Mesendoderm (in vitro differentiated cells): ENCODE results near the gene CADPS2.

ENCODE experiments used
- DNase-seq: peaks from one replicate; pipeline ENCODE4 v3.0.0; 2013
- H2AK5ac ChIP-seq: 2 replicates; pipeline ENCODE4 v1.6.1; 2013; ENCODE audit warnings: low read length, inconsistent platforms
- H2BK120ac ChIP-seq: 2 replicates; pipeline ENCODE4 v1.6.1; 2013; ENCODE audit warnings: low read depth, mild to moderate bottlenecking, low read length, moderate library complexity, mixed read lengths
- H2BK15ac ChIP-seq: replicated peaks from 2 replicates; pipeline ENCODE4 v1.6.1; 2013; ENCODE audit warnings: low read depth, mild to moderate bottlenecking, moderate library complexity
- H2BK5ac ChIP-seq: 2 replicates; pipeline ENCODE4 v1.6.1; 2013; ENCODE audit warnings: low read length, inconsistent platforms
- H3K18ac ChIP-seq: 2 replicates; pipeline ENCODE4 v1.6.1; 2013; ENCODE audit warnings: mild to moderate bottlenecking, low read length, mixed read lengths
- H3K23ac ChIP-seq: one replicate; pipeline ENCODE4 v1.6.1; 2013; ENCODE audit warnings: low read length
- H3K27ac ChIP-seq: 2 replicates; pipeline ENCODE4 v1.5.1; 2013; ENCODE audit warnings: low read depth, mild to moderate bottlenecking, inconsistent platforms, low read length, moderate library complexity
- H3K27me3 ChIP-seq: 2 replicates; pipeline ENCODE4 v1.6.1; 2013; ENCODE audit warnings: low read length, control low read depth, mild to moderate bottlenecking, inconsistent platforms; ENCODE audit not compliant: insufficient read depth, poor library complexity
- H3K36me3 ChIP-seq: 2 replicates; pipeline ENCODE4 v1.6.1; 2013; ENCODE audit warnings: low read length, inconsistent platforms; ENCODE audit not compliant: control insufficient read depth, insufficient read depth
- H3K4ac ChIP-seq: one replicate; pipeline ENCODE4 v1.6.1; 2013; ENCODE audit warnings: low read depth, mild to moderate bottlenecking, low read length, moderate library complexity
- H3K4me1 ChIP-seq: 2 replicates; pipeline ENCODE4 v1.6.1; 2013; ENCODE audit warnings: low read depth, low read length, inconsistent platforms; ENCODE audit not compliant: control insufficient read depth
- H3K4me2 ChIP-seq: 2 replicates; pipeline ENCODE4 v1.6.1; 2013; ENCODE audit warnings: low read length
- H3K4me3 ChIP-seq: 2 replicates; pipeline ENCODE4 v1.5.1; 2013; ENCODE audit warnings: mild to moderate bottlenecking, low read length
- H3K56ac ChIP-seq: one replicate; pipeline ENCODE4 v1.6.1; 2013; ENCODE audit warnings: low read length
- H3K79me1 ChIP-seq: 2 replicates; pipeline ENCODE4 v1.6.1; 2013; ENCODE audit warnings: low read length, inconsistent platforms
- H3K79me2 ChIP-seq: 2 replicates; pipeline ENCODE4 v1.6.1; 2013; ENCODE audit warnings: mild to moderate bottlenecking, low read length; ENCODE audit not compliant: control insufficient read depth, insufficient read depth
- H3K9ac ChIP-seq: 2 replicates; pipeline ENCODE4 v1.6.1; 2013; ENCODE audit warnings: low read length, inconsistent platforms
- H4K5ac ChIP-seq: one replicate; pipeline ENCODE4 v1.6.1; 2013; ENCODE audit warnings: low read length
- H4K8ac ChIP-seq: one replicate; pipeline ENCODE4 v1.6.1; 2013; ENCODE audit warnings: low read depth, mild to moderate bottlenecking, control low read depth, low read length, moderate library complexity
- WGBS: extraction: QIAGEN DNeasy Blood & Tissue Kit; methylation state at CpG from one replicate; pipeline ENCODE4 v1.1.7; 2013; ENCODE audit warnings: low lambda C conversion rate, missing lambda C conversion rate; ENCODE audit not compliant: insufficient coverage; ENCODE audit errors: extremely low coverage; 5-methylcytosine and 5-hydroxymethylcytosine counted together

The CADPS2 gene

DNA sequence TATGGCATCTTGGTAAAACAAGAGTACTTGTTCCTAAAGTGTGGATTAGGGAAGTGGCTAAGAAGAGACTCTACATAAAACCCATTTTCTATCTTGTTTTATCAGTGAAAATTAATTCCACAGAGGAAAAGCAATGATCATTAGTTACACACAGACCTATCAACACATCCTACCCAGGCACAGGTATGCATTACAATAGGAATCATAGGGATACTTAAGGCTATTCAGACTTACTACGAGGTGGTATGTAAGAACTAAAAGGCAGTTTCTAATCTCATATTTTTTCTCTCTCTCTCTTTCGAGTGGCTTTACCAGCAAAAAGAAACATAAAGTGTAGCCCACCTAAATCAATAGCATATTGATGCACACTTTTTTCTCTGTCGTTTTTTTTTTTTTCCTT, 415.4 kb downstream of the CADPS2 start:
- no peaks in the 10 kb centered on the region for H3K27me3 ChIP-seq
- H3K4ac ChIP-seq: no peak overlapping the region
- H3K4me1 ChIP-seq: peaks cover 1% of the 10 kb centered on the region
- no peak overlapping the region for H2BK120ac ChIP-seq
- no peaks in the 10 kb centered on the region for H3K36me3 ChIP-seq
- no peaks in the 10 kb centered on the region for H3K79me2 ChIP-seq
- no peak overlapping the region for H3K4me2 ChIP-seq
- no peak for DNase-seq
- no peak overlapping the region for H3K56ac ChIP-seq
- no peak overlapping the region for H3K18ac ChIP-seq
- H3K27ac ChIP-seq: no peak overlapping the region
- H2BK15ac ChIP-seq: no peak overlapping the region
- no peak overlapping the region for H3K9ac ChIP-seq
- H4K5ac ChIP-seq: no peak overlapping the region
- no CpG with 5 or more reads among the region's 3 CpGs for WGBS
- H2BK5ac ChIP-seq: no peak overlapping the region
- H4K8ac ChIP-seq: no peak overlapping the region
- no peaks in the 10 kb centered on the region for H3K79me1 ChIP-seq
- H3K23ac ChIP-seq: no peak overlapping the region
- H3K4me3 ChIP-seq: no peak overlapping the region
- no peak overlapping the region for H2AK5ac ChIP-seq

DNA sequence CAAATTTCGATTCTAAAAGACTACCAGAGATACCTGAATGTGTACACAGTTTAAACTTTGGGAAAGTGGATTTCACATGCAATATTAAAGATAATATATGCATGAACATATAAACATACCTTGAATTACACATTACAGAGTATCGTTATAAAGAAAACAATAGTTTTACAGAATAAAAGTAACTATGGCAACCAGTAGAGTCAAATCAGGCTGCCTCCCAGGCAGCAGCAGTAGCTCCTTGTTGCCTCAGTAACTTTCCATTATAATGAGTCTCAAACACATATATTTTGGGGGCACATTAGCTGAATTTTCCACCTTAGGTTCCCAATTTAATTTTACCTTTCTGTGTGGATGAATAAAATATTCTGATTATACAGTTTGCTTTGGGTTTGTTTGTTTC, 417.3 kb downstream of the CADPS2 start:
- H3K79me2 ChIP-seq: no peaks in the 10 kb centered on the region
- WGBS: no CpG with 5 or more reads among the region's 2 CpGs
- no peak overlapping the region for H3K9ac ChIP-seq
- no peak overlapping the region for H2AK5ac ChIP-seq
- H2BK15ac ChIP-seq: no peak overlapping the region
- H3K4me3 ChIP-seq: no peak overlapping the region
- H4K8ac ChIP-seq: no peak overlapping the region
- no peak overlapping the region for H2BK120ac ChIP-seq
- H3K79me1 ChIP-seq: no peaks in the 10 kb centered on the region
- no peaks in the 10 kb centered on the region for H3K27me3 ChIP-seq
- H3K27ac ChIP-seq: no peak overlapping the region
- H2BK5ac ChIP-seq: no peak overlapping the region
- H3K4ac ChIP-seq: no peak overlapping the region
- H3K4me1 ChIP-seq: no peaks in the 10 kb centered on the region
- no peak overlapping the region for H4K5ac ChIP-seq
- no peak overlapping the region for H3K18ac ChIP-seq
- H3K36me3 ChIP-seq: no peaks in the 10 kb centered on the region
- no peak overlapping the region for H3K56ac ChIP-seq
- no peak overlapping the region for H3K23ac ChIP-seq
- no peak overlapping the region for H3K4me2 ChIP-seq
- no peak for DNase-seq

DNA sequence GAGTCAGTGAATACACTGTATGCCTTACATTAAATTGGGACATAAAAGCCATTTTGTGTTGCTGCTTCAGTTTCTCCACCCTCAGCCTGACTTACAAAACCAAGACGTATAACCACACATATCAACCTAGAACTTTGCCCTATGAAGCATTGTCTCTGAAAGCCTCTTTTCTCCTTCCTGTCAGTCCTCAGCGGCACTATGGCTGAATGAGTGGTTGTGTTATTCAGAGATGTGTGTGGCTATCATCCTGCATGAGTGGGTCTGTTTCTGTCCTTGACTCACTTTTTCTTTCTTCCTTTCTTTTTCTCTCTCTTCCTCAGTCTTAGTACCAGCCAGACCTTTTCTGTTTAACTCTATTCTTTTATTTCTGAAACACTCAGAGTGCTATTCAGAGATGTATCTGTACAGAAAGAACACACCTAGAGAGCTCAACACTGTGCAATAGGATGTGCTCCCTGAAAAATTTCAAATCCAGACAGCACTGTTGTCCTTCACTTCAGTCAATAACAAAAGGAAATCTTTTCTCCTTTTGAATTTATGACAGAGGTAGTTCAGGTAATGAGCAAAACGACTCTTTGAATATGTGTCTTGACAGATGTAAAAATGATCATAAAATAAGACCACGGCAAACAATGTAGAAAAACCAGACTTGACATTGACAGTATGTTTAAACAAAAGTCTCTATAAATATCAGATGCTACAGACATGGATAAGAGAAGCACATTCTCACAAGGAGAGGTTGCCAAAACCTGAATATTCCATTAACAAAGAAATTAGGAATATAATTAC, 418.4 kb downstream of the CADPS2 start:
- Histone ChIP-seq H4K5ac (no peak overlapping the region), H2BK15ac (no peak overlapping the region), H3K23ac (no peak overlapping the region), H3K56ac (no peak overlapping the region), H3K36me3 (no peaks in the 10 kb centered on the region), H2AK5ac (no peak overlapping the region), H3K4ac (no peak overlapping the region), H3K4me2 (no peak overlapping the region), H3K27ac (no peak overlapping the region), H3K9ac (no peak overlapping the region), H3K27me3 (no peaks in the 10 kb centered on the region), H3K4me3 (no peak overlapping the region), H2BK120ac (no peak overlapping the region), H4K8ac (no peak overlapping the region), H3K18ac (no peak overlapping the region), H3K4me1 (no peaks in the 10 kb centered on the region), H3K79me2 (no peaks in the 10 kb centered on the region), H3K79me1 (no peaks in the 10 kb centered on the region), H2BK5ac (no peak overlapping the region)
- DNase-seq: no peak
- WGBS: no CpG with 5 or more reads among the region's 4 CpGs

DNA sequence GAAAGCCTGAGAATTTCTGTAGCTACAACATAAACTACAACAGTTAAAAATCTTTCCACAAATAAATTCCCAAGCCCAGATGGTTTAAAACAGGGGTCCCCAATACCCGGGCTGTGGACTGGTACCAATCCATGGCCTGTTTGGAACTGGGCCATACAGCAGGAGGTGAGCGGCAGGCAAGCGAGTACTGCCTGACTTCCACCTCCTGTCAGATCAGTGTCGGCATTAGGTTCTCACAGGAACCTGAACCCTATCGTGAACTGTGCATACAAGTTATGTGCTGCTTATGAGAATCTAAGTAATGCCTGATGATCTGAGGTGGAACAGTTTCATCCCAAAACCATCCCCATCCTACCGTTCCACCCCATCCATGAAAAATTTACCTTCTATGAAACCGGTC, 421.0 kb downstream of the CADPS2 start:
- no peak overlapping the region for H4K5ac ChIP-seq
- H3K4me3 ChIP-seq: no peak overlapping the region
- H3K4me1 ChIP-seq: no peaks in the 10 kb centered on the region
- H3K79me1 ChIP-seq: no peaks in the 10 kb centered on the region
- H3K4ac ChIP-seq: no peak overlapping the region
- no peak overlapping the region for H3K18ac ChIP-seq
- H3K9ac ChIP-seq: no peak overlapping the region
- H3K36me3 ChIP-seq: no peaks in the 10 kb centered on the region
- no peak overlapping the region for H3K56ac ChIP-seq
- H3K27me3 ChIP-seq: no peaks in the 10 kb centered on the region
- H4K8ac ChIP-seq: no peak overlapping the region
- no CpG with 5 or more reads among the region's 7 CpGs for WGBS
- H2BK15ac ChIP-seq: no peak overlapping the region
- no peak overlapping the region for H2AK5ac ChIP-seq
- H3K4me2 ChIP-seq: no peak overlapping the region
- no peak for DNase-seq
- H3K23ac ChIP-seq: no peak overlapping the region
- no peak overlapping the region for H2BK5ac ChIP-seq
- H3K79me2 ChIP-seq: no peaks in the 10 kb centered on the region
- no peak overlapping the region for H3K27ac ChIP-seq
- no peak overlapping the region for H2BK120ac ChIP-seq

DNA sequence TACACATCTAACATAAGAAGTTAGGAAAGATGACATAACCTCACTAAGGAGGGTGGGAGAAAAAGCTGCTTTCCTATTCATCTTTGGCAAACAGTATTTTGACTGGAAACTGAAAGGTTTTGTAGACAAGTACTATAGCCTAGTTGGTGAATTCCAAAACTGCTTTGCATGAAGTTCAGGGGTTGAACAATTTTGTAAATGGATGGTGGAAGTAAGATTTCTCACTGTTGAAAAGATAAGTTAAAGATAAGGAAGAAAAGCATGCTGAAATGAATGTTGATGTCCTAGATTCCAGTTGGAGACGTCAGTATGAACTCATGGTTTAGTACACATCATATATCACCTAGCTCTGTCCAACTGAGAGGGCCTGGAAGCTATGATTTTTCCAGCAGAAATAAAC, 422.6 kb downstream of the CADPS2 start:
- no CpG with 5 or more reads among the region's 1 CpG for WGBS
- H2BK5ac ChIP-seq: no peak overlapping the region

DNA sequence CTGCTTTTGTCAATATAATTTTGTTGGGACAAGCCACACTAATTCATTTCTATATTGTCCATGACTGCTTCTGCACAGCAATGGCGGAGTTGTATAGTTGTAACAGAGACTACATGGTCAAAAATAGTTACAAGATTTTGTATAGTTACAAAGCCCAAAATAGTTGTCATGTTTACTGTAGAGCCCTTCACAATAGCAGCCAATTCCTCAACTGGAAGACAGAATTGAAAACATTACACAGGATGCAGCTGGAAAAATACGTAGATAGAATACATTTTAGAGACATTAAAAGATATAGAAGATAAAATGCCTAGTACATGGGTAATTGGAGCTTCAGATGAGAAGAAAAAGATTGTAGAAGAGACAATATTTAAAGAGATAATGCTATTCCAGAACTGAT, 425.3 kb downstream of the CADPS2 start:
- Histone ChIP-seq H4K8ac (no peak overlapping the region), H2AK5ac (no peak overlapping the region), H3K56ac (no peak overlapping the region), H3K4me1 (no peaks in the 10 kb centered on the region), H4K5ac (no peak overlapping the region), H3K79me1 (no peaks in the 10 kb centered on the region), H3K4ac (no peak overlapping the region), H2BK5ac (no peak overlapping the region), H3K27ac (no peak overlapping the region), H3K18ac (no peak overlapping the region), H3K79me2 (no peaks in the 10 kb centered on the region), H3K4me2 (no peak overlapping the region), H3K23ac (no peak overlapping the region), H3K9ac (no peak overlapping the region), H3K4me3 (no peak overlapping the region), H2BK15ac (no peak overlapping the region), H3K27me3 (no peaks in the 10 kb centered on the region), H2BK120ac (no peak overlapping the region), H3K36me3 (no peaks in the 10 kb centered on the region)
- no peak for DNase-seq
- no CpG with 5 or more reads among the region's 2 CpGs for WGBS

More for the DNA sequence above, 422.6 kb downstream of the CADPS2 start:
- Histone ChIP-seq H2BK15ac (no peak overlapping the region), H3K56ac (no peak overlapping the region), H2AK5ac (no peak overlapping the region), H3K36me3 (no peaks in the 10 kb centered on the region), H2BK120ac (no peak overlapping the region), H3K4ac (no peak overlapping the region), H3K9ac (no peak overlapping the region), H3K79me1 (no peaks in the 10 kb centered on the region), H3K4me1 (no peaks in the 10 kb centered on the region), H3K4me2 (no peak overlapping the region), H3K27me3 (no peaks in the 10 kb centered on the region), H4K8ac (no peak overlapping the region), H3K27ac (no peak overlapping the region), H3K23ac (no peak overlapping the region), H3K4me3 (no peak overlapping the region), H3K79me2 (no peaks in the 10 kb centered on the region), H4K5ac (no peak overlapping the region), H3K18ac (no peak overlapping the region)
- no peak for DNase-seq
